Fibroblast of lung (primary cell): ENCODE measurements around the gene ARL6.

Experiments
- CTCF ChIP-seq, 2 donors: IDR thresholded peaks in 1 of 2; conservative IDR thresholded peaks in 1 of 2; 1 replicate in 1 of 2; 2 replicates in 1 of 2; pipeline ENCODE4 v1.5.1; 2011 to 2012; ENCODE audit warnings: low read length in 2 of 2, control low read depth in 1 of 2, inconsistent platforms in 1 of 2, low read depth in 1 of 2, mild to moderate bottlenecking in 1 of 2
- EZH2 ChIP-seq: IDR thresholded peaks from 2 replicates; pipeline ENCODE4 v1.5.1; 2012; ENCODE audit warnings: low read length, control low read depth, mild to moderate bottlenecking; ENCODE audit errors: missing control alignments

GRCh38 chr3:97816811-97817210 is 52.3 kb downstream of the ARL6 start:
- TF ChIP-seq CTCF (conservative IDR thresholded peaks at IDR 0.05 in 1 of 2, IDR thresholded peaks at IDR 0.05 in 1 of 2; ENCODE audit: low read depth in 1 of 2, low read length in 2 of 2) = no peak
- no peak for TF ChIP-seq EZH2
